Type B pancreatic cell (in vitro differentiated cells): ENCODE results near the gene UBXN2A. TPM values are rescaled to one million over a fixed set of nuclear protein-coding genes. Genes with fewer than 3 reads are reported as not detected.
A peak's percentile ranks its signal among the peaks of the same experiment; 100 is the strongest.

ENCODE experiments used
- DNase-seq: peaks from one replicate; pipeline ENCODE4 v3.0.0; 2021; ENCODE audit warnings: mixed read lengths; ENCODE audit not compliant: unreplicated experiment; ENCODE audit errors: extremely low spot score
- H3K27ac Mint-ChIP-seq: 2 replicates; pipeline ENCODE4 v1.8.0; 2021; ENCODE audit warnings: mild to moderate bottlenecking, mixed read lengths
- H3K27me3 Mint-ChIP-seq: 2 replicates; pipeline ENCODE4 v1.8.0; 2021; ENCODE audit warnings: mixed read lengths
- H3K36me3 Mint-ChIP-seq: 2 replicates; pipeline ENCODE4 v1.8.0; 2021; ENCODE audit warnings: mixed read lengths
- H3K4me1 Mint-ChIP-seq: one replicate; pipeline ENCODE4 v1.8.0; 2021; ENCODE audit warnings: mixed read lengths; ENCODE audit not compliant: unreplicated experiment
- H3K4me3 Mint-ChIP-seq: 2 replicates; pipeline ENCODE4 v1.8.0; 2021; ENCODE audit warnings: mild to moderate bottlenecking, mixed read lengths
- H3K9me3 Mint-ChIP-seq: 2 replicates; pipeline ENCODE4 v1.8.0; 2021; ENCODE audit warnings: mixed read lengths
- CTCF ChIP-seq: fragments of 200-600 bp; sonication (generic); conservative IDR thresholded peaks from 2 replicates; pipeline ENCODE4 v1.5.0; 2021; ENCODE audit warnings: antibody characterized with exemption, mild to moderate bottlenecking
- total RNA-seq: library from RNA; stranded (reverse); gene quantifications from 2 replicates; pipeline ENCODE4 v1.2.1, GENCODE V29; 2021; ENCODE audit warnings: low replicate concordance

UBXN2A gene
- total RNA-seq, 1 donor from 2014 or later = 20.7 TPM

- Mint-ChIP-seq H3K9me3 (no peaks in the 10 kb centered on the region), H3K4me1 (no peaks in the 10 kb centered on the region), H3K27ac (no peak overlapping the region), H3K27me3 (no peaks in the 10 kb centered on the region), H3K36me3 (peaks cover 26% of the 10 kb centered on the region), H3K4me3 (no peak overlapping the region)
- DNase-seq = no peak
- TF ChIP-seq CTCF = no peak
Observed at GRCh38 chr2:23967846-23968245, 27.6 kb downstream of the UBXN2A start.

GRCh38 chr2:23976883-23977282, 36.6 kb downstream of the UBXN2A start:
- Mint-ChIP-seq H3K36me3 (peaks cover 22% of the 10 kb centered on the region), H3K27ac (no peak overlapping the region), H3K9me3 (no peaks in the 10 kb centered on the region), H3K4me1 (no peaks in the 10 kb centered on the region), H3K27me3 (no peaks in the 10 kb centered on the region), H3K4me3 (no peak overlapping the region)
- no peak for TF ChIP-seq CTCF
- no peak for DNase-seq

- no peak overlapping the region for H3K27ac Mint-ChIP-seq
- H3K36me3 Mint-ChIP-seq = peaks cover 16% of the 10 kb centered on the region
Observed at GRCh38 chr2:23988371-23988770, 48.1 kb downstream of the UBXN2A start.

GRCh38 chr2:23992931-23993330, 52.7 kb downstream of the UBXN2A start:
- Mint-ChIP-seq H3K4me1 (no peaks in the 10 kb centered on the region), H3K4me3 (no peak overlapping the region), H3K36me3 (peaks cover 19% of the 10 kb centered on the region), H3K9me3 (no peaks in the 10 kb centered on the region), H3K27me3 (no peaks in the 10 kb centered on the region), H3K27ac (no peak overlapping the region)
- DNase-seq = no peak
- TF ChIP-seq CTCF = no peak

More at GRCh38 chr2:23988371-23988770, 48.1 kb downstream of the UBXN2A start:
- H3K4me1 Mint-ChIP-seq = no peaks in the 10 kb centered on the region
- no peak overlapping the region for H3K4me3 Mint-ChIP-seq
- peak; percentile 22 for TF ChIP-seq CTCF
- no peaks in the 10 kb centered on the region for H3K9me3 Mint-ChIP-seq
- H3K27me3 Mint-ChIP-seq = no peaks in the 10 kb centered on the region
- no peak for DNase-seq

GRCh38 chr2:23993736-23994269, 53.5 kb downstream of the UBXN2A start:
- Mint-ChIP-seq H3K36me3 (peaks cover 18% of the 10 kb centered on the region), H3K4me3 (no peak overlapping the region), H3K4me1 (no peaks in the 10 kb centered on the region), H3K27ac (no peak overlapping the region), H3K9me3 (no peaks in the 10 kb centered on the region), H3K27me3 (no peaks in the 10 kb centered on the region)
- no peak for DNase-seq
- TF ChIP-seq CTCF = no peak

GRCh38 chr2:23994567-23994966, 54.3 kb downstream of the UBXN2A start:
- DNase-seq = no peak
- peaks cover 21% of the 10 kb centered on the region for H3K36me3 Mint-ChIP-seq
- H3K4me1 Mint-ChIP-seq = no peaks in the 10 kb centered on the region
- no peaks in the 10 kb centered on the region for H3K27me3 Mint-ChIP-seq
- no peak overlapping the region for H3K4me3 Mint-ChIP-seq
- H3K27ac Mint-ChIP-seq = no peak overlapping the region
- H3K9me3 Mint-ChIP-seq = no peaks in the 10 kb centered on the region
- no peak for TF ChIP-seq CTCF
